Keratinocyte (primary cell): ENCODE measurements around the gene TFPI2. TPM values are rescaled to one million over a fixed set of nuclear protein-coding genes. Genes with fewer than 3 reads are reported as not detected.

Source experiments
- DNase-seq: peaks from one replicate; pipeline ENCODE4 v3.0.0-alpha.2; 2011; ENCODE audit warnings: low read depth, missing footprints, low spot score
- FAIRE-seq: peaks from 2 replicates; lab custom pipeline; 2011; peaks lifted over from hg19 to GRCh38; lab: Jason Lieb, UNC
- H2AFZ ChIP-seq: 2 replicates; pipeline ENCODE4 v1.6.0; 2012; ENCODE audit warnings: low read length, control low read depth, inconsistent platforms; ENCODE audit not compliant: control insufficient read depth
- H3K27ac ChIP-seq: 2 replicates; pipeline ENCODE4 v1.5.1; 2011; ENCODE audit warnings: low read length; ENCODE audit not compliant: control insufficient read depth, insufficient read depth
- H3K27me3 ChIP-seq: 3 replicates; pipeline ENCODE4 v1.6.0; 2011; ENCODE audit warnings: low read length; ENCODE audit not compliant: control insufficient read depth, insufficient read depth; ENCODE audit errors: extremely low read depth
- H3K36me3 ChIP-seq, 2 experiments: 2 replicates in 1 of 2; 3 replicates in 1 of 2; pipeline ENCODE4 v1.5.1; 2011; ENCODE audit warnings: low read length in 2 of 2, mild to moderate bottlenecking in 1 of 2; ENCODE audit not compliant: control insufficient read depth in 2 of 2, insufficient read depth in 2 of 2; ENCODE audit errors: extremely low read depth in 1 of 2
- H3K4me1 ChIP-seq: 3 replicates; pipeline ENCODE4 v1.5.1; 2011; ENCODE audit warnings: low read length; ENCODE audit not compliant: control insufficient read depth, insufficient read depth; ENCODE audit errors: extremely low read depth
- H3K4me2 ChIP-seq: 3 replicates; pipeline ENCODE4 v1.6.0; 2011; ENCODE audit warnings: low read depth, low read length; ENCODE audit not compliant: control insufficient read depth, insufficient read depth; ENCODE audit errors: extremely low read depth
- H3K4me3 ChIP-seq, 3 experiments: fragments of 200-600 bp in 1 of 3; sonication (generic) in 1 of 3; 2 replicates in 2 of 3; 3 replicates in 1 of 3; pipeline ENCODE4 v1.5.1; 2011 to 2016; ENCODE audit warnings: low read length in 3 of 3, mild to moderate bottlenecking in 3 of 3, control low read depth in 2 of 3, inconsistent platforms in 1 of 3, low read depth in 1 of 3, mixed read lengths in 1 of 3, mixed run types in 1 of 3, moderate library complexity in 1 of 3; ENCODE audit not compliant: control insufficient read depth in 2 of 3, insufficient read depth in 2 of 3; ENCODE audit errors: extremely low read depth in 1 of 3
- H3K79me2 ChIP-seq: 2 replicates; pipeline ENCODE4 v1.6.0; 2012; ENCODE audit warnings: low read length; ENCODE audit not compliant: control insufficient read depth, insufficient read depth
- H3K9ac ChIP-seq: 3 replicates; pipeline ENCODE4 v1.6.0; 2011; ENCODE audit warnings: low read length; ENCODE audit not compliant: control insufficient read depth, insufficient read depth; ENCODE audit errors: extremely low read depth
- H3K9me1 ChIP-seq: 3 replicates; pipeline ENCODE4 v1.6.0; 2011; ENCODE audit warnings: low read length; ENCODE audit not compliant: control insufficient read depth, insufficient read depth; ENCODE audit errors: extremely low read depth
- H3K9me3 ChIP-seq: 2 replicates; pipeline ENCODE4 v1.5.1; 2012; ENCODE audit warnings: low read depth, low read length; ENCODE audit not compliant: control insufficient read depth
- H4K20me1 ChIP-seq: 3 replicates; pipeline ENCODE4 v1.6.0; 2011; ENCODE audit warnings: low read length; ENCODE audit not compliant: control insufficient read depth, insufficient read depth; ENCODE audit errors: extremely low read depth
- EZH2 ChIP-seq: IDR thresholded peaks from one replicate; pipeline ENCODE4 v1.6.1; 2012; ENCODE audit warnings: inconsistent platforms, mild to moderate bottlenecking, low read length, moderate library complexity
- dilution Hi-C: fragments of 300-500 bp; cut with MboI; formaldehyde crosslinking; loops from one replicate; pipeline ENCODE4 v1.7.0; 2020; ENCODE audit warnings: low sequenced_read_pairs; ENCODE audit not compliant: extremely low pct_ligation_motif_present
- polyA plus RNA-seq, 5 experiments: library from polyadenylated mRNA; depleted of rRNA in 3 of 5; stranded (reverse) in 3 of 5; stranded (forward) in 1 of 5; unstranded in 1 of 5; fragments of >200 nt; gene quantifications; 1 replicate in 1 of 5; 2 replicates in 3 of 5; 3 replicates in 1 of 5; pipeline versions ENCODE4 v1.2.1 to v1.2.3, GENCODE V29; 2011 to 2012; ENCODE audit warnings: missing spikeins in 2 of 5, low read depth in 1 of 5, low replicate concordance in 1 of 5
- small RNA-seq, 3 experiments: library from RNA; depleted of rRNA; stranded (forward); fragments of <200 nt; gene quantifications; one replicate each; pipeline ENCODE3, GENCODE V24; 2012; ENCODE audit warnings: low read depth in 3 of 3, low replicate concordance in 1 of 3; ENCODE audit not compliant: insufficient read length in 3 of 3
- TF ChIP-seq, protein P1 (sequence below), 3 experiments: IDR thresholded peaks in 1 of 3; conservative IDR thresholded peaks in 1 of 3; optimal IDR thresholded peaks in 1 of 3; 2 replicates in 2 of 3; 3 replicates in 1 of 3; pipeline versions ENCODE3 to v1.5.1; 2011; ENCODE audit warnings: low read length in 3 of 3, mild to moderate bottlenecking in 3 of 3, moderate library complexity in 2 of 3, control low read depth in 1 of 3, inconsistent platforms in 1 of 3; ENCODE audit not compliant: insufficient read depth in 2 of 3; ENCODE audit errors: extremely low read depth in 1 of 3

The TFPI2 gene
- polyA plus RNA-seq, 1 donor (not counting 4 experiments of a cell fraction or from before 2014, with no cell fraction given), result 87.2 TPM

GRCh38 chr7:93835702-93836101, 54.9 kb downstream of the TFPI2 start:
- peaks cover 6% of the 10 kb centered on the region for H3K27me3 ChIP-seq
- no peaks in the 10 kb centered on the region for H3K79me2 ChIP-seq
- TF ChIP-seq, protein P1, sequence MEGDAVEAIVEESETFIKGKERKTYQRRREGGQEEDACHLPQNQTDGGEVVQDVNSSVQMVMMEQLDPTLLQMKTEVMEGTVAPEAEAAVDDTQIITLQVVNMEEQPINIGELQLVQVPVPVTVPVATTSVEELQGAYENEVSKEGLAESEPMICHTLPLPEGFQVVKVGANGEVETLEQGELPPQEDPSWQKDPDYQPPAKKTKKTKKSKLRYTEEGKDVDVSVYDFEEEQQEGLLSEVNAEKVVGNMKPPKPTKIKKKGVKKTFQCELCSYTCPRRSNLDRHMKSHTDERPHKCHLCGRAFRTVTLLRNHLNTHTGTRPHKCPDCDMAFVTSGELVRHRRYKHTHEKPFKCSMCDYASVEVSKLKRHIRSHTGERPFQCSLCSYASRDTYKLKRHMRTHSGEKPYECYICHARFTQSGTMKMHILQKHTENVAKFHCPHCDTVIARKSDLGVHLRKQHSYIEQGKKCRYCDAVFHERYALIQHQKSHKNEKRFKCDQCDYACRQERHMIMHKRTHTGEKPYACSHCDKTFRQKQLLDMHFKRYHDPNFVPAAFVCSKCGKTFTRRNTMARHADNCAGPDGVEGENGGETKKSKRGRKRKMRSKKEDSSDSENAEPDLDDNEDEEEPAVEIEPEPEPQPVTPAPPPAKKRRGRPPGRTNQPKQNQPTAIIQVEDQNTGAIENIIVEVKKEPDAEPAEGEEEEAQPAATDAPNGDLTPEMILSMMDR (optimal IDR thresholded peaks at IDR 0.05 in 1 of 3, IDR thresholded peaks at IDR 0.05 in 1 of 3, conservative IDR thresholded peaks at IDR 0.05 in 1 of 3; ENCODE audit: extremely low read depth in 1 of 3, insufficient read depth in 2 of 3, low read length in 3 of 3), result no peak
- no peak for TF ChIP-seq EZH2
- FAIRE-seq (no peak), DNase-seq (no peak)
- H3K4me3 ChIP-seq, result no peak overlapping the region
- no peaks in the 10 kb centered on the region for H3K9me1 ChIP-seq
- H3K36me3 ChIP-seq, result no peaks in the 10 kb centered on the region
- H3K27ac ChIP-seq, result no peak overlapping the region
- H2AFZ ChIP-seq, result no peak overlapping the region
- no peak overlapping the region for H3K4me2 ChIP-seq
- H3K4me1 ChIP-seq, result no peaks in the 10 kb centered on the region
- dilution Hi-C loops, result no loop called here
- H3K9me3 ChIP-seq, result no peaks in the 10 kb centered on the region
- no peaks in the 10 kb centered on the region for H4K20me1 ChIP-seq
- H3K9ac ChIP-seq, result no peak overlapping the region

Small RNA genes lying within 50 kb of the gene (small RNA-seq; reads per million reads assigned to genes)
- gene AC002076.2, result 0 reads per million in 3 experiments

Other genes with a start within 250 kb of the TFPI2 start
- gene GNGT1, start 15.8 kb upstream of the TFPI2 start, polyA plus RNA-seq, result not detected in 3 replicates
- gene GNG11, start 31.0 kb upstream of the TFPI2 start, polyA plus RNA-seq, result 0.23 to 1.0 TPM (median 0.63 TPM) in 3 replicates
- gene BET1, start 113.6 kb upstream of the TFPI2 start, polyA plus RNA-seq, result 17.4 to 38.1 TPM (median 21.0 TPM) in 3 replicates